T-helper 1 cell (primary cell): ENCODE data around the gene C2orf80.
"Not testable (repeated sequence)": the region's sequence is repeated elsewhere in the genome, so short reads cannot be mapped to it uniquely, and the experiment has no call there.

Experiments used
- DNase-seq, 5 donors: peaks; one replicate each; pipeline ENCODE4 v3.0.0-alpha.2; 2012 to 2020

C2orf80 gene

DNA sequence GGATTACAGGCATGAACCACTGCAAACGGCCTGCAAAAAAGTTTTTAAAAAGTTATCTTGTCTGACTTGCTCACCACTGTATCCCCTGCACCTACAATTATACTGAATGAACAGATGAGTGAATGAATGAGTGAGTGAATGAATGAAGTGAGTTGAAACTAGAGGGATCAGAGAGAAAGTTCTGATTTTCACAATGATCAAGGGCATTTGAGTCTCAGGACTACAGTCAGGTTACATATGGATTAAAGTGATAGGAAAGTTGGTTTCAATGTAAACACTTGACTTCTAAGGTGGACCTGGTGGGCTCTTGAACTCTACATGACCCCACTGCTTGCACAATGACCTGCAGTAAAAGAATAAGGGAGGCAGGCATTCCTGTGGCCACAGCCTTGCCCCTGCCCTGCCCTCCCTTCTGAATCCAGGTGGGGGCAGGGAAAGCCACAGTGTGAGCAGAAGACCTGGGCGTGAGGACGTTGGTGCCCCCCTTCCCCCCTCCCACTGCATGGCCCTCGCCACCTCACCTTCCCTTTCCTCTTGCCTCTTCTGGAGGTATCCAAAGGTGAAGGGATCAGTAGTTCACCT lies 10.7 kb downstream of the C2orf80 start:
- DNase-seq: no peak

- no peak for DNase-seq
Measured at GRCh38 chr2:208175840-208176153, 14.0 kb downstream of the C2orf80 start.

DNA sequence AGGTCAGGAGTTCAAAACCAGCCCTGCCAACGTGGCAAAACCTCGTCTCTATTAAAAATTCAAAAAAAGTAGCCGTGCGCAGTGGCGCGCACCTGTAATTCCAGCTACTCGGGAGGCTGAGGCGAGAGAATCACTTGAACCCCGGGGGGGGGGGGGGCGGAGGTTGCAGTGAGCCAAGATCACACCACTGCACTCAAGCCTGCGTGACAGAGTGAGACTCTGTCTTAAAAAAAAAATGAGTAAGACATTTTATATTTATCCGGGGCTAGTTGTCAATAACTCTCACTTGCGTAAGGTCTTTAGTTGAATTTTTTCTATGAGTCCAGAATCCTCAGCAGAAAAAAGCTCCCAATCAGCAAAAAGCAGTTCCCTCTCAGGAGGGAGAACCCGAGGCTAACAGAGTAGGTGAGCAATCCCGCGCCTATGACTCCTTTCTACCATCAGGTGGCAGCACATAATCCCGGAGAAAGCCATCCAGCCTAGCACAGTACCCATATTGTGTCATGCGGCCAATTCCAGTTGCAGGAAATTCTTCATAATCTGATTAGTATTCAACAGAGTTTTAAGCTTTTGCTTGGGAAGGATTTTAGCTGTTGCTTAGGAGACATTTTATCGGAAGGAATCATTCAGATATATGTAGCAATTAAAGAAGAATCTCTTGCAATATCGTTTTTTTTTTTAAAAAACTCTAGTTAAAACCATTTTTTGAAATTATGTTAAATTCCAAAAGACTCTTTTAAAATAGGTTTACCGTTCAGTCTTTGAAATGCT lies 14.6 kb downstream of the C2orf80 start:
- peak; percentile 13 to 43 (median 25) for DNase-seq

GRCh38 chr2:208174144-208174543 lies 15.7 kb downstream of the C2orf80 start:
- no peak for DNase-seq

DNA sequence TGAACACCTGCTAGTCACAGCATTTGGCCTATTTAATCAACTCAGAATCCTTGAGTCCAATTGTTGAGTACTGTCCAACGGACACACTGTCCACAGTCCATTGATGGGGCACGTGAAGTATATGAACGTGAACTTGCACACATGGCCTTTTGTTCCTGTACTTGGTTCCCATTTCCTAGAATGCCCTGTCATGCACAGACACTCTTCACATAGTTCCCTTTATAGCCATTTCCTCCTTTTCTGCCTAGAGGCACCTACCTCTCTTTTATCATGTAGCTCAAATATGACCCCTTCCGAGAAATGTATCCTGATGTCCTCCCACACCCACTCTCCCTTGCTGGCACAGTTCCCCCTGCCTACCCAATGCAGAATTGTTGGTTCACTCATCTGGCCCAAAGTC lies 17.7 kb downstream of the C2orf80 start:
- DNase-seq: no peak

DNA sequence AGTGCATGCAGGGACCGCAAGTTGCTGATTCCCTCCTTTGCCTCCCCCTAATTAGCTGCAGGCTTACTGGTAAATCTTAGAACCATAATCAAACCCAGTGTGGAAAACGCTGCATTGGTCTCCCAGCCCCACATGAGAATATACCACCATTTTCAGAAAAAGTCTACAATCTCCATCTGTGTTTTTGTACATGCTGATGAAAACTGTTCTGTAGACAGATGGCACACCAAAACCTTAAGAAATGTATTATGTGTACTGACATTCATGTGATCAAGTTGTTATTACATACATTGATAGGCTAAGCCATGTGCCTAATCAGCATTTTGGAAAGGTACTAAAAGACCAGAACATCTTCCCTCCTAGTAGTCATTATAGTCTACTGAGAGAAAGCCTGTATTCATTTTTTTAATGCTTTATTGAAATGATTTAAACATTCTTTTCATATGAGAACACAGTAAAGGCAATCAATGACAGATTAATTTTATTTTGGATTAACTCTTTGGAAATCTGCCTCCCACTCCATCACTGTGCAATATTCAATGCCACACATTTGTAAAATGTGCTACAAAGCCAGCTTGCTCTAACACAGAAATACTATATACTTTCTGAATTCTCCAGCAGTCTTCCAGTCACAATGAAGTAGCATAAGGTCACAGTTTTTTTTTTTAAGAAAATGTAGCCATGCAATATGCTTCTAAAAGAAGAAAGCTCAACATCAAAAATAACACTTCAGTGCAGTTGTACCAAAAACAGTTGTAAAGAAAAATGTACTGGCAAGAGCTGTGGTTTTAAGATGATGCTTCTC lies 24.7 kb downstream of the C2orf80 start:
- no peak for DNase-seq

GRCh38 chr2:208163489-208163888 lies 26.3 kb downstream of the C2orf80 start, which contains the start of gene CRYGA:
Gene CRYGA (minus strand): TSS chr2:208163589. CDS start chr2:208163556, 33 bp downstream.
- DNase-seq: no peak

- no peak for DNase-seq
Measured at GRCh38 chr2:208156439-208156838, 33.4 kb downstream of the C2orf80 start.

DNA sequence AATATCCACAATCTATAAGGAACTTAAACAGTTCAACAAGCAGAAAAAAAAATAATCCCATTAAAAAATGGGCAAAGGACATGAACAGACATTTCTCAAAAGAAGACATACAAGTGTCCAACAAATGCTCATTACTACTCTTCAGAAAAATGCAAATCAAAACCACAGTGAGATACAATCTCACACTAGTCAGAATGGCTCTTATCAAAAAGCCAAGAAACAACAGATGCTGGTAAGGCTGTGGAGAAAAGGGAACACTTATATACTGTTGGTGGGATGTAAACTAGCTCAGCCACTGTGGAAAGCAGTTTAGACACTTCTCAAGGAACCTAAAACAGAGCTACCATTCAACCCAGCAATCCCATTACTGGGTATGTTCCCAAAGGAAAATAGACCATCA lies 36.7 kb downstream of the C2orf80 start:
- DNase-seq: no peak

DNA sequence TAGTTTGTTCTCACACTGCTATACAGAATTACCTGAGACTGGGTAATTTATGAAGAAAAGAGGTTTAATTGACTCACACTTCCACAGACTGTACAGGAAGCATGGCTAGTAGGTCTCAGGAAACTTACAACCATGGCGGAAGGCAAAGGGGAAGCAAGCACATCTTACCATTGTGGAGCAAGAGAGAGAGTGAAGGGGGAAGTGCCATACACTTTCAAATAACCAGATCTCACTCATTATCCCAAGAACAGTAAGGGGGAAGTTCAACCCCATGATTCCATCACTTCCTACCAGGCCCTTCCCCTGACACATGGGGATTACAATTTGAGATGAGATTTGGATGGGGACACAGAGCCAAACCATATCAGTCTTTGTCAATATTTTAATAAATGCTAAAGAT lies 38.9 kb downstream of the C2orf80 start:
- no peak for DNase-seq

DNA sequence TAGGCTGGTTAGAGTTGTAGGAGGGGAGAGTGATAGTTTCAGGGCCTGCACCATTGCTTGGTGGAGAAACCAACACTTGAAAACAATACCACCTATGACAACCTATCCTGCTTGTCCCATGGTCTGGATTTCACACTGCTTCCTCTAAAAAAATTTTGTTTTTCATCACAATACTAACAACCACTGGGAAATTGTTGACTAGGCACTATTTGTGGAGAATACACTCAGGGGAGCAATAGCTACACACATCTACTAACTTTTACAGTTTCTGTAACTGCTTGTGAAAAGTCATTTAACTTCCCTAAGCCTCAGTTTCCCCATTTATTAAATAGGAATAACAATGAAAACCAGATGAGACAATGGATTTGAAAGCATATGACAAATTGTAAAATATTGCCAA lies 39.7 kb downstream of the C2orf80 start:
- DNase-seq: no peak

DNA sequence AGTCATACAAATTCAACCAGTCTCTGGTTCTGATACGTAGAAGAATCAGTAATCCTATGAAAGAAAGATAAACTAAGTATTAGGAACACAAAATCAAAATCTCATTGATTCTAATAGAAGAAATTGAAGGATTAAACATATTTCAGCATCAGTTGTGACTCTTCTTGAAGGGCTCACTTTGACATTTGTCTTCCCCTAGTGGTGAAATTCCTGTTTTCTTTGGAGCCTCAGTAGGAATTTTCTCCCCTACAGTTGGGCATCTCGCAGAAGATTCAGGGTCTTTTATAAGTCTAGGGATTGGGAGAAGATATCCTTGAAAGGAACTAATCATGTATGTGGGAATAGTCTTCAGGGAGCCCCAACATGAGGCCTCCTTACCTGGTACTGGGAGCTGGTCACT lies 41.0 kb downstream of the C2orf80 start:
- DNase-seq: no peak

- DNase-seq: no peak
Measured at GRCh38 chr2:208147759-208148158, 42.1 kb downstream of the C2orf80 start.

DNA sequence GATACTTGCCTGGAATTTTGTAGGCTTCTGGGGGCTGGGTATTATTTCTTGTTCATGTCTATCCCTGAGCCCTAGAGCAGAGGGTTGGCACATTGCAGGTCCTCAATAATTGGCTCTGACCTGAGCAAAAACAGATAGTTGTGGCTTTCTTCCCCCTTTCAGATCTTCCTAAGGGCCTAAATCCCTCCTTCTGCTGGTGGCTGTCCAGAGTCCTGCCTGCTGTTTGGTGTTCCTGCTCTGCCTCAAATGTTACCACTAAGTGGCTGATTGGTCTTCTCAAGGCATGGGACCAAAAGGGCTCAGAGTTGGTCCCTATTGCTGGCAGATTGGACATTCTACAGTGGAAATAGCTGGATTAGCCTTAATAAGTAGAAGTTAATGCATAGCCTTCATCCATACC lies 42.8 kb downstream of the C2orf80 start:
- DNase-seq: no peak

DNA sequence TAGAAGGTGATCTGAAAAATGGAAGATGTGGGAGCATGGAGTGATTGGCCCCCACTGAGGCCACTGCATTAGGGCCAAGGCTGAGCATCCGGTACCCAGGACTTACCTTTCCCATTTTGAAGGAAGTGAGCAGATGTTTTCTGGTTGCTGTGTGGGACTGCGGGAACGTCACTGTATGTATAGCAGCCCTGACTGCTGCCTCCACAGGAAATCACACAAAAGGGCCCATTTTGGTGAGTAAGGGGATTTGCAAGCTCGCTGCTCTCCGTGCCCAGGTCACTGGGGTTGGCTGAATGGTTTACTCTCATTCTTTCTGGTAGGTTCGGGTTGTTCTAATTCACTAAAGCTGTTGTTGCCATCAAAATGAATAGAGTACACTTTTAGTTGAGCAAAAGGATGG lies 43.8 kb downstream of the C2orf80 start, which contains the start of gene CRYGB:
TSS of gene CRYGB (minus strand) at position 153 of the 400 bp plus-strand sequence. CDS start at position 115, 38 bp downstream.
- no peak for DNase-seq

DNA sequence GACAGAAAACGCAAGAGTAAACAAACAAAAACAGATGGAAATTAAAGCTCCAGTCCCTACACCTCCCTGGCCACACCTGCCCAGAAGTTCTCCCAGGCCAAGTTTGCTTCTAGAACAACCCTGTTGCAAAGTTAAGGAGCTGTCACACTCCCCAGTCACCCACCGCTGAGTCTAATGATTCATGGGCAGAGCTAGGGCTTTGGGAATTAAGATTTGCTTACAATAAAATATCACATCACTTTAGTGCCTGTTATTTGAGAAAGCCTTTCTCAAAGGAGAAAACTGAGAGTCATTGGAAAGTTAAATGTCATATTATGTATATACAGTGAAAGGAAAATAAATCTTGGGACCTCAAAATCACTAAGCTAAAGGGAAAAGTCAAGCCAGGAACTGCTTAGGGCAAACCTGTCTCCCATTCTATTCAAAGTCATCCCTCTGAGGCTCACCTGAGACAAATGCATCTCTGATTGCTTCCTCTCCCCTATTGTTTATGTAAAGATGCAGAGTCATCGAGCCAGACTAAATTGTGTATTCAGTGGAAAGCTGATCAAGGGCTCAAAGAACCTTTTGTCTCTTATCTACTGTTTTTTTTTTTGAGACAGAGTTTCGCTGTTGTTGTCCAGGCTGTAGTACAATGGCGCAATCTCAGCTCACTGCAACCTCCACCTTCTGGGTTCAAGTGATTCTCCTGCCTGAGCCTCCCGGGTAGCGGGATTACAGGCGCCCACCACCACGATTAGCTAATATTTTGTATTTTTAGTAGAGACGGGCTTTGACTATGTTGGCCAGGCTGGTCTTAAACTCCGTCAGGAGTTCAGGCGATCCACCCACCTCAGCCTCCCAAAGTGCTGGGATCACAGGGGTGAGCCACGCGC lies 46.7 kb downstream of the C2orf80 start:
- no peak for DNase-seq

DNA sequence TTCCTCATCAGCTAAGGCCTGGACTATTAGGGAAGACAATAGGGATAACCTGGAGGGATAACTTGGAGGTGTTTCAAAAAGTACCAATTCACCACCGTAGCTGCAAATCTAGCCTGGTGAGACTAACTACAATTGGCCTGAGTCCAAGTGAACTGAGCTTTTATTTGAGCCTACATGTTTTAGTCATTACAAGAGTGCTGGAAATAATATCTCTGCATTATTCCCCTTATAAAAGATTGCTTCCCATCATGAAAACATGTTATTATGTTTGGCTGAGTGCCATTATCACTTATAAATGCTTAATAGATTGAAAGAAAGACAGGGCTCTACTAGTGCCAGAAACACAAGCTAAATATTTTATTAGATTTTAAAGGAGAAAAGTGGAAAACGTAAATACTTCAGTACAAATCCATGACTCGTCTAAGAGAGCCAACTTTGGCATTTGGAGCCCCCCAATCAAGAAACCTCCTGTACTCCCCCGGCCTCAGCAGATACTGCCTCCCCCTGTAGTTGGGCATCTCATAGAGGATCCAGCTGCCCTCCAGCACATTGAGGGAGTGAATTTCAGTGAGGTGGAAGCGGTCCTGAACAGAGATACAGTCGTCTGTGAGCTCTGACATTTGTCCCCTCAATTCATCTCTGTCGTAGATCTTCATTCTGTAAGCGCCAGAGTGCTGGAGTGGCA lies 47.4 kb downstream of the C2orf80 start:
- no peak for DNase-seq

DNA sequence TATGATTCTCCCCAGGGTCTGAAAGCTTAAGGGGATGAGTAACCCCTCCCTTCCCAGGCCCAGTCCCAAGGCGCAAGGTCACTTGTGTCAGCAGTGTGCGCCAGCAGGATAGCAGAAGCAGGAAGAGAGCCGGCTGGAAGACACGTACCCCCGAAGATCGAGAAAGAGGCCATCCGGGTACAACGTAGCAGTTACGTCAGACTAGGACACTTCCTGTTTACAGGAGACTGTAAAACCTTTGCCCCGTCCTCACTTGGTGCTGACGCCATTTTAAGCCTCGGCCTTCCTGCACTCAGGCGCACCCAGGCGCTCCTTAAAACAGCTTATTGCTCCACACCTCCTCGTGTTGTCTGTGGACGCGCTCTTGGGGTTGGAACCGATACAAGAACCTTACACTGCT lies 50.4 kb downstream of the C2orf80 start:
- DNase-seq: no peak

- DNase-seq: not testable (repeated sequence)
Measured at GRCh38 chr2:208138334-208138733, 51.5 kb downstream of the C2orf80 start.

DNA sequence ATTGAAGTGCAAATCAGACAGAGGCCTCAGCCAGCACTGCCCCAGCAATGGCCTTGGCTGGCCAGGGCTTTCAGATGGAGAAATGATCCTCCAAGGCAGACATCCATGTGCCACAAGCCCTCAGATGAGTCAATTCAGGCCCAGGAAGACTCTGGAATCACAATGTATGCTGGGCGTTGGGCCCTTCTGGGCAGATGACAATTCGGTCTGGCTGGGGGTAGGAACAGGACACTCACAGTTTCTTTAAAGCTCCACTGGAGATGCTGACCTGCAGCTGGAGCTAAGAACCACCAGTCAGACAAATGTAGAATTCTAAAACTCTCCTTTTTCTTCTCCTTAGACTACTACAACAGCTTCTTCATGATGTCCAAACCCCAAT lies 53.1 kb downstream of the C2orf80 start:
- DNase-seq: no peak

DNA sequence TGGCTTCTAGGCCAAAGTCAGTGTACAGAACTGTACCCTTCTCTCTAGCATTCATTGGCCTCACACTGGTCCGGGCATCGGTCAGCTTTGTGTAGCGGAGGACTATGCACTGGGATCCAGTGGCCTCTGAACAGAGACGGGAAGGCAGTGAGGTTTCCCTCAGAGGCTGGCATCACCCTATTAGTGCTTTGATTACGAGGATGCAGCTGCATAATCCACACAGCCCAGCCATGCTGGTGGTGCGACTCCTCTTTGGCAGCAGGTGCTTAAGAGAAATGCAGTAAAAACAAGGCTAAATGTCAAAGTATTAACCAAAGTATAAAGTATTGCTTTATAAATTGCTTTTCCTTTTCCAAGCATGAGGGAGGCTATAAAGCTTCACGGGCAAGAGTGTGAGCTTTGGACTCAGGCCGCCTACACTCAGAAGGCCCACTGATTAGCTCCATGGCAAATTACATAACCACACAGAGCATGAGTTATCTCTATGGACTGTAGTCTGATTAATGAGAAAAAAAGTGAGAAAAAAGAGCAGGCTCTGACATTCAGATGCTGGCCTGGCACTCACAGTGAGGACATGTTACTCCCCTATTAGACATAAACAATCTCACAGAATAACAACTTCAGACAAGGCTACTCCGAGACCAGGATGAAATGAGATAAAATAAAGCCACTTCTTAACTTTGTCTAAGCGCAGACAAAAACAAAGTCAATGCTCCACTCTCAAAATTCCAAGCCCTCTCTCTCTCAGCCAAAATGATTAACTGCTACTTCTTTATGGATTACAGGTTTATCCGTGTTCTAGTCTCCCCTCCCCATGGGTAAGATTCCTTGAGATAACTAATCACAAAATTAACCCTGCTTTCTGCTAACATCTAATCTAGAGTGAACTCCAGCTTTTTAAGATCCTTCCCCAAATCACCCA lies 53.8 kb downstream of the C2orf80 start:
- DNase-seq: no peak
